H9 (cell line): Measurements from ENCODE around the gene HEG1. TPM values are rescaled to one million over a fixed set of nuclear protein-coding genes. Genes with fewer than 3 reads are reported as not detected.

Experiments
- DNase-seq: peaks from one replicate; pipeline ENCODE4 v3.0.0-alpha.2; 2017
- H2AFZ ChIP-seq: one replicate; pipeline ENCODE4 v1.6.1; 2013; ENCODE audit warnings: mild to moderate bottlenecking, low read length, control low read depth, moderate library complexity
- H2AK5ac ChIP-seq: 2 replicates; pipeline ENCODE4 v1.6.1; 2013; ENCODE audit warnings: low read length, control low read depth, mixed read lengths; ENCODE audit not compliant: insufficient read length
- H2BK120ac ChIP-seq: one replicate; pipeline ENCODE4 v1.6.1; 2013; ENCODE audit warnings: low read depth, mild to moderate bottlenecking, low read length, control low read depth, inconsistent platforms; ENCODE audit not compliant: poor library complexity, severe bottlenecking
- H2BK12ac ChIP-seq: 2 replicates; pipeline ENCODE4 v1.6.1; 2013; ENCODE audit warnings: low read length, control low read depth, mixed read lengths, low read depth; ENCODE audit not compliant: insufficient read length
- H2BK15ac ChIP-seq: 2 replicates; pipeline ENCODE4 v1.6.1; 2013; ENCODE audit warnings: low read depth, low read length, control low read depth
- H2BK20ac ChIP-seq: one replicate; pipeline ENCODE4 v1.6.1; 2013; ENCODE audit warnings: low read depth, mild to moderate bottlenecking, low read length, control low read depth, inconsistent platforms; ENCODE audit not compliant: poor library complexity, severe bottlenecking
- H2BK5ac ChIP-seq: 2 replicates; pipeline ENCODE4 v1.6.1; 2013; ENCODE audit warnings: low read length, control low read depth, mixed read lengths; ENCODE audit not compliant: insufficient read length
- H3K14ac ChIP-seq: 2 replicates; pipeline ENCODE4 v1.6.1; 2013; ENCODE audit warnings: low read length, control low read depth; ENCODE audit not compliant: insufficient read depth
- H3K18ac ChIP-seq: 2 replicates; pipeline ENCODE4 v1.6.1; 2013; ENCODE audit warnings: low read depth, mild to moderate bottlenecking, mixed read lengths, low read length, control low read depth; ENCODE audit not compliant: insufficient read length
- H3K23ac ChIP-seq: 2 replicates; pipeline ENCODE4 v1.6.1; 2013; ENCODE audit warnings: low read length, control low read depth, mixed read lengths, low read depth; ENCODE audit not compliant: insufficient read length
- H3K23me2 ChIP-seq: 2 replicates; pipeline ENCODE4 v1.6.1; 2013; ENCODE audit warnings: low read depth, mild to moderate bottlenecking, mixed read lengths, low read length, control low read depth; ENCODE audit not compliant: insufficient read length, poor library complexity, severe bottlenecking
- H3K27ac ChIP-seq: 2 replicates; pipeline ENCODE4 v1.5.1; 2013; ENCODE audit warnings: low read length, control low read depth, mixed read lengths, low read depth; ENCODE audit not compliant: insufficient read length
- H3K27me3 ChIP-seq: 2 replicates; pipeline ENCODE4 v1.6.1; 2013; ENCODE audit warnings: low read length, control low read depth, inconsistent platforms; ENCODE audit not compliant: insufficient read depth
- H3K4ac ChIP-seq: 2 replicates; pipeline ENCODE4 v1.6.1; 2013; ENCODE audit warnings: low read depth, mild to moderate bottlenecking, control low read depth, inconsistent platforms, low read length, moderate library complexity
- H3K4me1 ChIP-seq: 2 replicates; pipeline ENCODE4 v1.6.1; 2013; ENCODE audit warnings: low read length, control low read depth, inconsistent platforms; ENCODE audit not compliant: insufficient read depth
- H3K4me2 ChIP-seq: 2 replicates; pipeline ENCODE4 v1.6.1; 2013; ENCODE audit warnings: low read length, control low read depth, mixed read lengths; ENCODE audit not compliant: insufficient read length, insufficient read depth
- H3K56ac ChIP-seq: 2 replicates; pipeline ENCODE4 v1.6.1; 2013; ENCODE audit warnings: low read depth, mild to moderate bottlenecking, mixed read lengths, low read length, control low read depth; ENCODE audit not compliant: insufficient read length
- H3K79me1 ChIP-seq: 2 replicates; pipeline ENCODE4 v1.6.1; 2013; ENCODE audit warnings: low read depth, mild to moderate bottlenecking, moderate library complexity, low read length, control low read depth, inconsistent platforms; ENCODE audit not compliant: insufficient read depth, poor library complexity, severe bottlenecking
- H3K79me2 ChIP-seq: 2 replicates; pipeline ENCODE4 v1.6.1; 2013; ENCODE audit warnings: low read length, control low read depth, inconsistent platforms; ENCODE audit not compliant: insufficient read depth
- H3K9ac ChIP-seq: 2 replicates; pipeline ENCODE4 v1.6.1; 2013; ENCODE audit warnings: low read length, control low read depth, mixed read lengths; ENCODE audit not compliant: insufficient read length; ENCODE audit errors: extremely low read depth
- H3K9me3 ChIP-seq: one replicate; pipeline ENCODE4 v1.6.1; 2013; ENCODE audit warnings: low read depth, low read length, inconsistent platforms; ENCODE audit not compliant: control insufficient read depth
- H3T11ph ChIP-seq: one replicate; pipeline ENCODE4 v1.6.1; 2013; ENCODE audit warnings: mild to moderate bottlenecking, low read length, control low read depth, inconsistent platforms
- H4K20me1 ChIP-seq: one replicate; pipeline ENCODE4 v1.6.1; 2013; ENCODE audit not compliant: control insufficient read depth, insufficient read length, insufficient read depth
- H4K5ac ChIP-seq: 2 replicates; pipeline ENCODE4 v1.6.1; 2013; ENCODE audit warnings: low read depth, mild to moderate bottlenecking, mixed read lengths, low read length, control low read depth; ENCODE audit not compliant: insufficient read length
- H4K8ac ChIP-seq: replicated peaks from 2 replicates; pipeline ENCODE4 v1.6.1; 2013; ENCODE audit warnings: low read length, control low read depth, mixed read lengths, low read depth; ENCODE audit not compliant: insufficient read length
- H4K91ac ChIP-seq: 2 replicates; pipeline ENCODE4 v1.6.1; 2013; ENCODE audit warnings: low read depth, mild to moderate bottlenecking, moderate library complexity, mixed read lengths, low read length, control low read depth; ENCODE audit not compliant: insufficient read length
- H3K27ac Mint-ChIP-seq, 3 experiments: 2 replicates in 2 of 3; 3 replicates in 1 of 3; pipeline ENCODE4 v1.8.0; 2020 to 2021; ENCODE audit warnings: mixed read lengths in 3 of 3, mild to moderate bottlenecking in 1 of 3, moderate library complexity in 1 of 3
- H3K27me3 Mint-ChIP-seq: 2 replicates; pipeline ENCODE4 v1.8.0; 2021; ENCODE audit warnings: low read depth, mild to moderate bottlenecking, moderate library complexity, mixed read lengths
- H3K36me3 Mint-ChIP-seq, 3 experiments: 2 replicates in 2 of 3; 3 replicates in 1 of 3; pipeline ENCODE4 v1.8.0; 2020 to 2021; ENCODE audit warnings: low read depth in 3 of 3, mixed read lengths in 3 of 3; ENCODE audit not compliant: insufficient read depth in 1 of 3
- H3K4me1 Mint-ChIP-seq, 2 experiments: 2 replicates each; pipeline ENCODE4 v1.8.0; 2020; ENCODE audit warnings: mixed read lengths in 2 of 2
- H3K4me3 Mint-ChIP-seq, 2 experiments: 2 replicates in 1 of 2; 3 replicates in 1 of 2; pipeline ENCODE4 v1.8.0; 2020 to 2021; ENCODE audit warnings: mild to moderate bottlenecking in 2 of 2, mixed read lengths in 2 of 2, moderate library complexity in 1 of 2
- H3K9me3 Mint-ChIP-seq, 2 experiments: 2 replicates in 1 of 2; 3 replicates in 1 of 2; pipeline ENCODE4 v1.8.0; 2020; ENCODE audit warnings: mild to moderate bottlenecking in 2 of 2, mixed read lengths in 2 of 2, moderate library complexity in 1 of 2
- WGBS: extraction: QIAGEN DNeasy Blood & Tissue Kit; methylation state at CpG from one replicate; pipeline ENCODE4 v1.1.7; 2013; ENCODE audit warnings: missing lambda C conversion rate, low lambda C conversion rate, mixed read lengths; ENCODE audit not compliant: insufficient read length; ENCODE audit errors: extremely low coverage; 5-methylcytosine and 5-hydroxymethylcytosine counted together
- total RNA-seq: library from RNA; stranded (reverse); gene quantifications from 2 replicates; pipeline ENCODE4 v1.2.1, GENCODE V29; 2021
- TF ChIP-seq, protein P1 (sequence below): fragments of 200-600 bp; sonication (generic); conservative IDR thresholded peaks from 3 replicates; pipeline ENCODE4 v1.8.0; 2021; ENCODE audit warnings: antibody characterized with exemption, mild to moderate bottlenecking

The HEG1 gene
- total RNA-seq, 1 experiment from 2014 or later: 10.3 TPM

DNA sequence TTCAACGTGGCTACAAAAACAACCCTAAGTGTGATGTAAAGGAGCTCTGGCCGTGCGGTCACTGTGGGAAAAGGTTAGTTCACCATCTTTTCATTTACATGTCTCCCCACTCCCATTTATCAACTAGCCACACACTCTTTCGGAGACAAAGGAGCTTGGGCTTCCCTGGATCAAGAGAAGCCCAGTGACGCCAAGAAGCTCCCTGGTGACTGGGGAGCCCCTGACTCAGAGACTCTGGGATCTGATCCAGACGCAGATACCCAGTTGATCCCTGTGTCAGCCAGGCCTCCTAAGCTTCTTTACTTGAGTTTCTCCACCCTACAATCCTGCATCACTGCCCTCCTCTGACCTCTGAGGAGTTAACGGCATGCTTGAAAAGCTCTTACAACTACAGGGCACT, 43.9 kb downstream of the HEG1 start:
- no peak overlapping the region for H4K5ac ChIP-seq
- H3K4me2 ChIP-seq: no peak overlapping the region
- H3K36me3 Mint-ChIP-seq: peaks cover 18 to 32% (median 23%) of the 10 kb centered on the region in 3 experiments; a peak in 6 of 7 replicates
- no peak overlapping the region for H3K4ac ChIP-seq
- H3K18ac ChIP-seq: no peak overlapping the region
- no peaks in the 10 kb centered on the region for H3K27me3 Mint-ChIP-seq
- no peak overlapping the region for H3K14ac ChIP-seq
- H2BK5ac ChIP-seq: no peak overlapping the region
- H3K9me3 ChIP-seq: no peaks in the 10 kb centered on the region
- no peak overlapping the region for H4K91ac ChIP-seq
- no peak overlapping the region for H2BK120ac ChIP-seq
- H3K4me1 Mint-ChIP-seq: peaks cover 0 to 7% of the 10 kb centered on the region in 2 experiments; a peak in 1 of 4 replicates
- no CpG with 5 or more reads among the region's 7 CpGs for WGBS
- no peak overlapping the region for H3K23ac ChIP-seq
- no peak overlapping the region for H3K4me3 Mint-ChIP-seq
- no peaks in the 10 kb centered on the region for H3K79me2 ChIP-seq
- H3K9me3 Mint-ChIP-seq: no peaks in the 10 kb centered on the region
- no peak overlapping the region for H3K27ac ChIP-seq
- DNase-seq: no peak
- TF ChIP-seq, protein P1, sequence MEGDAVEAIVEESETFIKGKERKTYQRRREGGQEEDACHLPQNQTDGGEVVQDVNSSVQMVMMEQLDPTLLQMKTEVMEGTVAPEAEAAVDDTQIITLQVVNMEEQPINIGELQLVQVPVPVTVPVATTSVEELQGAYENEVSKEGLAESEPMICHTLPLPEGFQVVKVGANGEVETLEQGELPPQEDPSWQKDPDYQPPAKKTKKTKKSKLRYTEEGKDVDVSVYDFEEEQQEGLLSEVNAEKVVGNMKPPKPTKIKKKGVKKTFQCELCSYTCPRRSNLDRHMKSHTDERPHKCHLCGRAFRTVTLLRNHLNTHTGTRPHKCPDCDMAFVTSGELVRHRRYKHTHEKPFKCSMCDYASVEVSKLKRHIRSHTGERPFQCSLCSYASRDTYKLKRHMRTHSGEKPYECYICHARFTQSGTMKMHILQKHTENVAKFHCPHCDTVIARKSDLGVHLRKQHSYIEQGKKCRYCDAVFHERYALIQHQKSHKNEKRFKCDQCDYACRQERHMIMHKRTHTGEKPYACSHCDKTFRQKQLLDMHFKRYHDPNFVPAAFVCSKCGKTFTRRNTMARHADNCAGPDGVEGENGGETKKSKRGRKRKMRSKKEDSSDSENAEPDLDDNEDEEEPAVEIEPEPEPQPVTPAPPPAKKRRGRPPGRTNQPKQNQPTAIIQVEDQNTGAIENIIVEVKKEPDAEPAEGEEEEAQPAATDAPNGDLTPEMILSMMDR: no peak
- H3K79me1 ChIP-seq: no peaks in the 10 kb centered on the region
- no peaks in the 10 kb centered on the region for H3K27me3 ChIP-seq
- H3K9ac ChIP-seq: no peak overlapping the region
- no peak overlapping the region for H3T11ph ChIP-seq
- H3K27ac Mint-ChIP-seq: no peak overlapping the region
- H4K8ac ChIP-seq: no peak overlapping the region
- no peak overlapping the region for H2BK15ac ChIP-seq
- no peaks in the 10 kb centered on the region for H3K4me1 ChIP-seq
- H3K23me2 ChIP-seq: no peaks in the 10 kb centered on the region
- no peak overlapping the region for H3K56ac ChIP-seq
- no peak overlapping the region for H2AK5ac ChIP-seq
- H4K20me1 ChIP-seq: no peaks in the 10 kb centered on the region
- H2BK20ac ChIP-seq: no peak overlapping the region
- no peak overlapping the region for H2AFZ ChIP-seq
- no peak overlapping the region for H2BK12ac ChIP-seq
